Pancreas (tissue), 10 donors: ENCODE results near the gene MICAL3. TPM values are rescaled to one million over a fixed set of nuclear protein-coding genes. Genes with fewer than 3 reads are reported as not detected.

ENCODE experiments used
- ATAC-seq, 4 donors: fragments of 200-7000 bp; cut with Tn5 transposase; one replicate each; pipeline versions ENCODE4 v1.8.0 to v1.9.1; 2020; ENCODE audit warnings: mild to moderate bottlenecking in 4 of 4, moderate library complexity in 4 of 4
- DNase-seq, 6 donors: peaks; one replicate each; pipeline ENCODE4 v3.0.0-alpha.2; 2020
- FAIRE-seq: peaks from 2 replicates; lab custom pipeline; 2012; peaks lifted over from hg19 to GRCh38; lab: Jason Lieb, UNC
- H3K27ac ChIP-seq, 4 donors: fragments of 200-600 bp; sonication (generic); 1 replicate in 3 of 4; 2 replicates in 1 of 4; pipeline versions ENCODE4 v1.5.0 to v1.8.0; 2020
- H3K27me3 ChIP-seq, 4 donors: fragments of 200-600 bp; one replicate each; pipeline ENCODE4 v1.8.0; 2021
- H3K36me3 ChIP-seq, 3 donors: fragments of 200-600 bp; sonication (generic) in 1 of 3; one replicate each; pipeline versions ENCODE4 v1.5.0 to v1.8.0; 2020 to 2021
- H3K4me1 ChIP-seq, 3 donors: fragments of 200-600 bp; one replicate each; pipeline ENCODE4 v1.8.0; 2021
- H3K4me3 ChIP-seq, 4 donors: fragments of 200-600 bp; sonication (generic) in 2 of 4; one replicate each; pipeline versions ENCODE4 v1.5.0 to v1.8.0; 2020 to 2021
- H3K9me3 ChIP-seq, 4 donors: fragments of 200-600 bp; one replicate each; pipeline ENCODE4 v1.8.0; 2021
- CTCF ChIP-seq, 4 donors: fragments of 200-600 bp; sonication (generic) in 3 of 4; IDR thresholded peaks; one replicate each; pipeline versions ENCODE4 v1.5.0 to v1.8.0; 2021; ENCODE audit warnings: antibody characterized with exemption in 4 of 4
- WGBS, 2 donors: extraction: QIAGEN DNeasy Blood & Tissue Kit; methylation state at CpG; one replicate each; pipeline ENCODE4 v1.1.7; 2013; 5-methylcytosine and 5-hydroxymethylcytosine counted together
- intact Hi-C, 3 donors: fragments of 100-400 bp; cut with DNase I; formaldehyde crosslinking; loops; one replicate each; pipeline versions ENCODE4 v1.11.1 to v1.14.2; 2022
- polyA plus RNA-seq, 2 donors: library from polyadenylated mRNA; stranded (reverse); fragments of 200-250 nt; gene quantifications; one replicate each; pipeline ENCODE4 v1.2.3, GENCODE V29; 2013
- total RNA-seq, 6 donors: library from RNA; stranded (reverse); fragmentation: NEBNext Ultra II Directional in 4 of 6; extraction: Animal tissue kit (Norgen Biotek cat#: 25700) in 4 of 6; gene quantifications; one replicate each; pipeline versions ENCODE4 v1.2.1 to v1.2.4, GENCODE V29; 2021 to 2023
- donor health status: healthy with polysubstance abuse.
- donor health status: DM: no; HTN: no; CAD: no; lungs with moderate emphysema.
- donor health status: DM: no; HTN: no; CAD: no.
- donor health status: control.
- donor health status: control.
- donor health status: Bipolar disorder and iron deficiency.
- donor health status: DM: yes; HTN: yes; CAD: no.
- donor health status: DM: no; HTN: no; CAD: no.
- donor health status: DM: no; HTN: no; CAD: no.
- donor health status: DM: yes; HTN: yes; CAD: no.

The MICAL3 gene
- total and polyA plus RNA-seq, 8 donors: 5.9 to 56.8 (median 25.5) TPM

- no peaks in the 10 kb centered on the region for H3K27me3 ChIP-seq
- no peaks in the 10 kb centered on the region for H3K9me3 ChIP-seq
- no peaks in the 10 kb centered on the region for H3K4me1 ChIP-seq
- no peaks in the 10 kb centered on the region for H3K36me3 ChIP-seq
- peak in 1 of 6 donors; percentile 49 for DNase-seq
- ATAC-seq: peak in 2 of 4 donors; percentile 17 to 32
- intact Hi-C loops: loop anchor here in 2 of 3 donors (5.0 to 10.0 kb wide), 2 partner anchors 166 to 243 kb away; no protein-coding TSS in a partner anchor
- no peak overlapping the region for H3K27ac ChIP-seq
- no peak overlapping the region for H3K4me3 ChIP-seq
- WGBS, 2 donors: 68 to 73% methylated on average over 14 of the region's 14 CpGs
- TF ChIP-seq CTCF (IDR thresholded peaks at IDR 0.05): no peak
- no peak for FAIRE-seq
Observed at GRCh38 chr22:18070556-18071306, 46.4 kb upstream of the MICAL3 start.

GRCh38 chr22:18070041-18070440, 45.7 kb upstream of the MICAL3 start:
- Histone ChIP-seq H3K36me3 (no peaks in the 10 kb centered on the region), H3K27me3 (no peaks in the 10 kb centered on the region), H3K4me3 (no peak overlapping the region), H3K9me3 (no peaks in the 10 kb centered on the region), H3K27ac (no peak overlapping the region), H3K4me1 (no peaks in the 10 kb centered on the region)
- DNase-seq (no peak), FAIRE-seq (no peak), ATAC-seq (no peak)
- no peak for TF ChIP-seq CTCF (IDR thresholded peaks at IDR 0.05)
- 84 to 93% methylated on average over 4 of the region's 4 CpGs for WGBS, 2 donors
- intact Hi-C loops: loop anchor here in 2 of 3 donors (5.0 to 10.0 kb wide), 2 partner anchors 165 to 243 kb away; no protein-coding TSS in a partner anchor

GRCh38 chr22:18069041-18069440, 44.7 kb upstream of the MICAL3 start:
- H3K4me1 ChIP-seq: no peaks in the 10 kb centered on the region
- no peak for DNase-seq
- no peak overlapping the region for H3K4me3 ChIP-seq

GRCh38 chr22:18068381-18068988, 44.1 kb upstream of the MICAL3 start:
- no peaks in the 10 kb centered on the region for H3K36me3 ChIP-seq
- FAIRE-seq (no peak), ATAC-seq (peak in 1 of 4 donors; percentile 34), DNase-seq (no peak)
- no peak for TF ChIP-seq CTCF (IDR thresholded peaks at IDR 0.05)
- no peak overlapping the region for H3K4me3 ChIP-seq
- no peaks in the 10 kb centered on the region for H3K27me3 ChIP-seq
- no peaks in the 10 kb centered on the region for H3K9me3 ChIP-seq
- intact Hi-C loops: no loop called here
- WGBS, 2 donors: 62 to 64% methylated on average over 3 of the region's 3 CpGs
- H3K4me1 ChIP-seq: no peaks in the 10 kb centered on the region
- H3K27ac ChIP-seq: peak overlapping the region in 1 of 4 donors; percentile 23

More at GRCh38 chr22:18069041-18069440, 44.7 kb upstream of the MICAL3 start:
- no peak for FAIRE-seq
- Histone ChIP-seq H3K9me3 (no peaks in the 10 kb centered on the region), H3K36me3 (no peaks in the 10 kb centered on the region), H3K27ac (peak overlapping the region in 1 of 4 donors; percentile 23), H3K27me3 (no peaks in the 10 kb centered on the region)
- ATAC-seq: no peak
- intact Hi-C loops: no loop called here
- 60 to 61% methylated on average over 2 of the region's 2 CpGs for WGBS, 2 donors
- no peak for TF ChIP-seq CTCF (IDR thresholded peaks at IDR 0.05)
